K562 (cell line): Measurements from ENCODE around the gene PCDHB8.

Experiments used
- DPF2 ChIP-seq: fragments of 450-650 bp; IDR thresholded peaks from 2 replicates; pipeline ENCODE4 v1.6.1; 2016
- FOXM1 ChIP-seq, 2 experiments: fragments of 450-650 bp in 1 of 2; sonication (generic) in 1 of 2; formaldehyde crosslinking in 1 of 2; IDR thresholded peaks; 2 replicates each; pipeline versions ENCODE4 v1.6.1 to v1.9.0; 2017 to 2022; ENCODE audit warnings: low read depth in 2 of 2, mild to moderate bottlenecking in 2 of 2, missing genetic modification reagents in 1 of 2, moderate library complexity in 1 of 2
- KDM4B ChIP-seq, 2 experiments: fragments of 450-650 bp in 1 of 2; sonication (generic) in 1 of 2; IDR thresholded peaks; 2 replicates each; pipeline ENCODE4 v1.6.1; 2016 to 2017; ENCODE audit warnings: borderline replicate concordance in 2 of 2, antibody characterized with exemption in 1 of 2, low read depth in 1 of 2, mild to moderate bottlenecking in 1 of 2
- MLLT1 ChIP-seq, 2 experiments: fragments of 450-650 bp; IDR thresholded peaks; 2 replicates each; pipeline ENCODE4 v1.6.1; 2016
- POLR2A ChIP-seq: fragments of 450-650 bp; conservative IDR thresholded peaks from 2 replicates; pipeline ENCODE4 v1.6.1; 2016
- REST ChIP-seq, 2 experiments: fragments of 450-650 bp; formaldehyde crosslinking in 1 of 2; IDR thresholded peaks; 2 replicates each; pipeline versions ENCODE4 v1.4.0 to v1.6.1; 2014 to 2020; ENCODE audit warnings: mild to moderate bottlenecking in 2 of 2, borderline replicate concordance in 1 of 2, low read depth in 1 of 2
- SUPT5H ChIP-seq: fragments of 450-650 bp; IDR thresholded peaks from 2 replicates; pipeline ENCODE4 v1.6.1; 2016
- TBL1XR1 ChIP-seq, 2 experiments: IDR thresholded peaks; 2 replicates each; pipeline ENCODE4 v1.6.1; 2012; ENCODE audit warnings: improper control_type of control experiment in 2 of 2, low read length in 2 of 2, mild to moderate bottlenecking in 1 of 2
- TFE3 ChIP-seq: fragments of 450-650 bp; formaldehyde crosslinking; IDR thresholded peaks from 2 replicates; pipeline ENCODE4 v1.4.0; 2020; ENCODE audit warnings: mild to moderate bottlenecking, mixed read lengths
- ZNF239 ChIP-seq: fragments of 250-450 bp; sonication (Bioruptor Pico); IDR thresholded peaks from 2 replicates; pipeline ENCODE4 v1.4.0; 2020; ENCODE audit warnings: mild to moderate bottlenecking
- ZNF280B ChIP-seq: fragments of 250-450 bp; sonication (Bioruptor Pico); IDR thresholded peaks from 2 replicates; pipeline ENCODE4 v1.5.1; 2021; ENCODE audit warnings: mild to moderate bottlenecking

GRCh38 chr5:141149812-141150211 lies 27.8 kb upstream of the PCDHB8 start, which contains the start of gene PCDHB6:
- TF ChIP-seq FOXM1 (IDR thresholded peaks at IDR 0.05; ENCODE audit: low read depth) (no peak), FOXM1 (CRISPR knock-in tag; IDR thresholded peaks at IDR 0.05; ENCODE audit: low read depth) (no peak), ZNF280B (CRISPR knock-in tag) (no peak), TBL1XR1 (IDR thresholded peaks at IDR 0.05; ENCODE audit: low read length in 2 of 2) (no peak), TFE3 (CRISPR knock-in tag) (no peak), REST (IDR thresholded peaks at IDR 0.05; ENCODE audit: borderline replicate concordance) (no peak), REST (CRISPR knock-in tag; IDR thresholded peaks at IDR 0.05; ENCODE audit: low read depth) (no peak), SUPT5H (no peak), KDM4B (IDR thresholded peaks at IDR 0.05; ENCODE audit: borderline replicate concordance in 2 of 2, low read depth in 1 of 2) (no peak), ZNF239 (CRISPR knock-in tag) (no peak), POLR2A (no peak), DPF2 (no peak), MLLT1 (IDR thresholded peaks at IDR 0.05) (no peak)
